Aorta (tissue), 5 donors: Measurements from ENCODE around the gene LHCGR. TPM values are rescaled to one million over a fixed set of nuclear protein-coding genes. Genes with fewer than 3 reads are reported as not detected.

ENCODE experiments used
- ATAC-seq: fragments of 200-7000 bp; cut with Tn5 transposase; one replicate; pipeline ENCODE4 v1.9.1; 2022; ENCODE audit warnings: moderate library complexity; ENCODE audit not compliant: low FRiP score
- DNase-seq, 2 donors: peaks; one replicate each; pipeline ENCODE4 v3.0.0-alpha.2; 2020
- H3K27ac ChIP-seq, 2 donors: one replicate each; pipeline ENCODE4 v1.5.1; 2013; ENCODE audit warnings: low read length in 2 of 2, mild to moderate bottlenecking in 2 of 2, moderate library complexity in 2 of 2, control low read depth in 1 of 2, inconsistent platforms in 1 of 2, low read depth in 1 of 2
- H3K27me3 ChIP-seq, 2 donors: one replicate each; pipeline ENCODE4 v1.6.1; 2013; ENCODE audit warnings: control low read depth in 1 of 2, low read length in 1 of 2, mild to moderate bottlenecking in 1 of 2, moderate library complexity in 1 of 2; ENCODE audit not compliant: insufficient read depth in 2 of 2, control insufficient read depth in 1 of 2
- H3K36me3 ChIP-seq, 2 donors: one replicate each; pipeline ENCODE4 v1.6.1; 2013; ENCODE audit warnings: control low read depth in 1 of 2, low read length in 1 of 2, mild to moderate bottlenecking in 1 of 2; ENCODE audit not compliant: insufficient read depth in 2 of 2, control insufficient read depth in 1 of 2
- H3K4me1 ChIP-seq, 2 donors: one replicate each; pipeline ENCODE4 v1.6.1; 2013; ENCODE audit warnings: low read length in 2 of 2, control low read depth in 1 of 2, mild to moderate bottlenecking in 1 of 2, moderate library complexity in 1 of 2; ENCODE audit not compliant: insufficient read depth in 2 of 2, control insufficient read depth in 1 of 2
- H3K4me3 ChIP-seq, 2 donors: one replicate each; pipeline ENCODE4 v1.5.1; 2013; ENCODE audit warnings: low read length in 2 of 2, control low read depth in 1 of 2, mild to moderate bottlenecking in 1 of 2
- H3K9me3 ChIP-seq: one replicate; pipeline ENCODE4 v1.6.1; 2013; ENCODE audit warnings: mild to moderate bottlenecking, low read length; ENCODE audit not compliant: control insufficient read depth
- WGBS, 2 donors: extraction: QIAGEN DNeasy Blood & Tissue Kit; methylation state at CpG; one replicate each; pipeline ENCODE4 v1.1.7; 2013; 5-methylcytosine and 5-hydroxymethylcytosine counted together
- intact Hi-C, 2 donors: fragments of 100-400 bp; cut with DNase I; formaldehyde crosslinking; loops; one replicate each; pipeline versions ENCODE4 v1.14.2 to v1.15.0; 2022
- long read RNA-seq, 2 donors: library from polyadenylated mRNA; unstranded; transcript quantifications; one replicate each; pipeline ENCODE4 v2.0.0, GENCODE V29; 2020 to 2021
- polyA plus RNA-seq, 2 donors: library from polyadenylated mRNA; stranded (reverse); fragments of 200-250 nt; gene quantifications; one replicate each; pipeline ENCODE4 v1.2.3, GENCODE V29; 2013
- total RNA-seq, 2 donors: library from RNA; stranded (reverse); fragmentation: NEBNext Ultra II Directional; extraction: Animal tissue kit (Norgen Biotek cat#: 25700); gene quantifications; one replicate each; pipeline ENCODE4 v1.2.1, GENCODE V29; 2021
- donor health status: healthy with polysubstance abuse.
- donor health status: Bipolar disorder and iron deficiency.
- donor health status: DM: no; HTN: no; CAD: no.
- donor health status: DM: no; HTN: no; CAD: no.
- donor health status: DM: yes; HTN: yes; CAD: no.

LHCGR gene
- total RNA-seq = under 1 TPM in 1 of 2 donors, not detected in 1; 0.42 TPM
- polyA plus RNA-seq = not detected
- long read RNA-seq, donor 1 = 0 reads
- long read RNA-seq, donor 2, partial matches to known transcripts = 0 of 2 reads
- long read RNA-seq, donor 2, other reads (novel, unspliced or antisense) = 2 of 2 reads

- no peak for DNase-seq
- WGBS, 2 donors = 5 to 6% methylated on average over 37 of the region's 37 CpGs
- Histone ChIP-seq H3K4me1 (no peaks in the 10 kb centered on the region), H3K27me3 (no peaks in the 10 kb centered on the region), H3K36me3 (no peaks in the 10 kb centered on the region), H3K4me3 (no peak within 1 kb of the TSS), H3K27ac (no peak within 1 kb of the TSS), H3K9me3 (no peaks in the 10 kb centered on the region)
- intact Hi-C loops = no loop called here
- peak; percentile 73 for ATAC-seq
Observed at GRCh38 chr2:48755473-48755872, at the start of gene LHCGR. LHCGR (minus strand) TSS chr2:48755724; CDS start chr2:48755671, 53 bp downstream.

GRCh38 chr2:48799601-48800000 is 44.1 kb upstream of the LHCGR start:
- 87 to 89% methylated on average over 6 of the region's 6 CpGs for WGBS, 2 donors
- Histone ChIP-seq H3K27ac (no peak overlapping the region), H3K4me1 (no peaks in the 10 kb centered on the region), H3K36me3 (no peaks in the 10 kb centered on the region), H3K4me3 (no peak overlapping the region), H3K9me3 (no peaks in the 10 kb centered on the region), H3K27me3 (no peaks in the 10 kb centered on the region)
- no peak for ATAC-seq
- intact Hi-C loops = no loop called here
- DNase-seq = no peak

GRCh38 chr2:48795065-48795464 is 39.5 kb upstream of the LHCGR start:
- intact Hi-C loops = no loop called here
- H3K27me3 ChIP-seq = no peaks in the 10 kb centered on the region
- H3K4me1 ChIP-seq = no peaks in the 10 kb centered on the region
- no peaks in the 10 kb centered on the region for H3K9me3 ChIP-seq
- no peak overlapping the region for H3K4me3 ChIP-seq
- ATAC-seq (no peak), DNase-seq (no peak)
- 51 to 71% methylated on average over 2 of the region's 2 CpGs for WGBS, 2 donors
- no peak overlapping the region for H3K27ac ChIP-seq
- no peaks in the 10 kb centered on the region for H3K36me3 ChIP-seq

- WGBS, 2 donors = 84 to 86% methylated on average over 5 of the region's 5 CpGs
- no peak overlapping the region for H3K27ac ChIP-seq
- ATAC-seq (no peak), DNase-seq (no peak)
- intact Hi-C loops = no loop called here
- H3K36me3 ChIP-seq = no peaks in the 10 kb centered on the region
- H3K27me3 ChIP-seq = no peaks in the 10 kb centered on the region
- H3K4me1 ChIP-seq = no peaks in the 10 kb centered on the region
- H3K4me3 ChIP-seq = no peak overlapping the region
- no peaks in the 10 kb centered on the region for H3K9me3 ChIP-seq
Observed at GRCh38 chr2:48793671-48794070, 38.1 kb upstream of the LHCGR start.

GRCh38 chr2:48792030-48792429 is 36.5 kb upstream of the LHCGR start:
- no peak overlapping the region for H3K4me3 ChIP-seq
- intact Hi-C loops = no loop called here
- DNase-seq (no peak), ATAC-seq (no peak)
- H3K27ac ChIP-seq = no peak overlapping the region
- no peaks in the 10 kb centered on the region for H3K27me3 ChIP-seq
- no peaks in the 10 kb centered on the region for H3K4me1 ChIP-seq
- 71 to 75% methylated on average over 3 of the region's 3 CpGs for WGBS, 2 donors
- H3K9me3 ChIP-seq = no peaks in the 10 kb centered on the region
- no peaks in the 10 kb centered on the region for H3K36me3 ChIP-seq

- Histone ChIP-seq H3K36me3 (no peaks in the 10 kb centered on the region), H3K4me1 (no peaks in the 10 kb centered on the region), H3K27me3 (no peaks in the 10 kb centered on the region), H3K4me3 (no peak overlapping the region), H3K9me3 (no peaks in the 10 kb centered on the region), H3K27ac (no peak overlapping the region)
- intact Hi-C loops = no loop called here
- no peak for DNase-seq
- WGBS, 2 donors = 73 to 77% methylated on average over 13 of the region's 13 CpGs
- no peak for ATAC-seq
Observed at GRCh38 chr2:48790407-48791170, 35.1 kb upstream of the LHCGR start.

- intact Hi-C loops = no loop called here
- WGBS, 2 donors = 84 to 91% methylated on average over 8 of the region's 8 CpGs
- no peak for ATAC-seq
- Histone ChIP-seq H3K4me3 (no peak overlapping the region), H3K9me3 (peaks cover 1% of the 10 kb centered on the region), H3K36me3 (no peaks in the 10 kb centered on the region), H3K27me3 (no peaks in the 10 kb centered on the region), H3K27ac (no peak overlapping the region), H3K4me1 (no peaks in the 10 kb centered on the region)
- DNase-seq = no peak
Observed at GRCh38 chr2:48787580-48787979, 32.1 kb upstream of the LHCGR start.

- H3K27ac ChIP-seq = no peak overlapping the region
- ATAC-seq = no peak
- H3K9me3 ChIP-seq = peaks cover 1% of the 10 kb centered on the region
- intact Hi-C loops = no loop called here
- no peaks in the 10 kb centered on the region for H3K4me1 ChIP-seq
- 52 to 53% methylated on average over 1 of the region's 1 CpG for WGBS, 2 donors
- H3K36me3 ChIP-seq = peaks cover 0 to 2% of the 10 kb centered on the region in 2 donors
- H3K27me3 ChIP-seq = no peaks in the 10 kb centered on the region
- H3K4me3 ChIP-seq = no peak overlapping the region
- no peak for DNase-seq
Observed at GRCh38 chr2:48781366-48781765, 25.8 kb upstream of the LHCGR start.

GRCh38 chr2:48779019-48779716 is 23.6 kb upstream of the LHCGR start:
- no peak for ATAC-seq
- H3K27ac ChIP-seq = no peak overlapping the region
- intact Hi-C loops = no loop called here
- no peak overlapping the region for H3K4me3 ChIP-seq
- no peaks in the 10 kb centered on the region for H3K27me3 ChIP-seq
- 66 to 82% methylated on average over 4 of the region's 4 CpGs for WGBS, 2 donors
- peaks cover 0 to 2% of the 10 kb centered on the region in 2 donors for H3K36me3 ChIP-seq
- peaks cover 1% of the 10 kb centered on the region for H3K9me3 ChIP-seq
- no peak for DNase-seq
- H3K4me1 ChIP-seq = no peaks in the 10 kb centered on the region
